K562 (cell line): ENCODE measurements around the gene SLAMF9. TPM values are rescaled to one million over a fixed set of nuclear protein-coding genes. Genes with fewer than 3 reads are reported as not detected.

Source experiments
- DIDO1 ChIP-seq: fragments of 450-650 bp; IDR thresholded peaks from 2 replicates; pipeline ENCODE4 v1.6.1; 2016; ENCODE audit warnings: low read depth, missing biosample characterization, missing genetic modification characterization
- ILF3 ChIP-seq: fragments of 450-650 bp; IDR thresholded peaks from 2 replicates; pipeline ENCODE4 v1.6.1; 2018; ENCODE audit warnings: antibody characterized with exemption, mild to moderate bottlenecking, moderate library complexity, borderline replicate concordance
- MBD2 ChIP-seq: sonication (generic); IDR thresholded peaks from 2 replicates; pipeline ENCODE4 v1.6.1; 2016; ENCODE audit warnings: low read depth, borderline replicate concordance
- MCM7 ChIP-seq, 2 experiments: fragments of 450-650 bp; IDR thresholded peaks; 2 replicates each; pipeline ENCODE4 v1.6.1; 2016 to 2018
- MYC ChIP-seq, 2 experiments: fragments of 250-450 bp in 1 of 2; sonication (Bioruptor Pico) in 1 of 2; IDR thresholded peaks; 2 replicates each; pipeline versions ENCODE4 v1.5.1 to v1.6.1; 2012 to 2021; ENCODE audit warnings: low read depth in 2 of 2, borderline replicate concordance in 1 of 2, improper control_type of control experiment in 1 of 2, low read length in 1 of 2, mild to moderate bottlenecking in 1 of 2, moderate library complexity in 1 of 2
- NFRKB ChIP-seq: fragments of 450-650 bp; IDR thresholded peaks from 2 replicates; pipeline ENCODE4 v1.6.1; 2016; ENCODE audit warnings: low read depth
- POU5F1 ChIP-seq: fragments of 150-350 bp; IDR thresholded peaks from 2 replicates; pipeline ENCODE4 v1.6.1; 2014; ENCODE audit warnings: borderline replicate concordance, low read length, low read depth, mild to moderate bottlenecking; ENCODE audit not compliant: partially characterized antibody
- RBM14 ChIP-seq: fragments of 200-400 bp; formaldehyde crosslinking; IDR thresholded peaks from 2 replicates; pipeline ENCODE4 v1.6.1; 2018; ENCODE audit warnings: low read depth, mild to moderate bottlenecking, low read length, moderate library complexity, borderline replicate concordance; ENCODE audit not compliant: insufficient read depth
- TCF7 ChIP-seq: sonication (generic); IDR thresholded peaks from 2 replicates; pipeline ENCODE4 v1.6.1; 2016; ENCODE audit warnings: antibody characterized with exemption, borderline replicate concordance
- TEAD1 ChIP-seq, 2 experiments: fragments of 450-650 bp in 1 of 2; sonication (generic) in 1 of 2; formaldehyde crosslinking; IDR thresholded peaks; 2 replicates each; pipeline versions ENCODE4 v1.4.0 to v1.8.0; 2020 to 2022; ENCODE audit warnings: mild to moderate bottlenecking in 2 of 2, missing genetic modification reagents in 1 of 2
- ZFX ChIP-seq: sonication (generic); formaldehyde crosslinking; IDR thresholded peaks from 2 replicates; pipeline ENCODE4 v1.8.0; 2022; ENCODE audit warnings: mild to moderate bottlenecking, missing genetic modification reagents, moderate library complexity
- polyA plus RNA-seq, 8 experiments: library from polyadenylated mRNA; depleted of rRNA in 4 of 8; stranded (reverse) in 5 of 8; unstranded in 3 of 8; fragments of >200 nt; fragmentation: Nextera tagmentation in 2 of 8; fragmentation: Illumina TruSeq in 1 of 8; extraction: Ambion mirVana in 2 of 8; extraction: Trizol in 1 of 8; gene quantifications; 2 replicates each; pipeline versions ENCODE4 v1.2.1 to v1.2.3, GENCODE V29; 2011 to 2014; ENCODE audit warnings: inconsistent platforms in 1 of 8, missing spikeins in 1 of 8
- total RNA-seq, 7 experiments: library from RNA; depleted of rRNA in 6 of 7; stranded (reverse); fragments of >200 nt in 6 of 7; fragmentation: Illumina TruSeq in 2 of 7; extraction: Trizol in 2 of 7; gene quantifications; 2 replicates each; pipeline versions ENCODE4 v1.2.1 to v1.2.3, GENCODE V29; 2011 to 2021; ENCODE audit warnings: low replicate concordance in 1 of 7
- TF ChIP-seq, protein P1 (sequence below), 2 experiments: IDR thresholded peaks; 2 replicates each; pipeline ENCODE4 v1.6.1; 2011; ENCODE audit warnings: borderline replicate concordance in 1 of 2, control low read depth in 1 of 2, low read depth in 1 of 2, low read length in 1 of 2, mild to moderate bottlenecking in 1 of 2, mixed read lengths in 1 of 2, moderate library complexity in 1 of 2; ENCODE audit not compliant: insufficient read depth in 1 of 2, insufficient read length in 1 of 2, poor library complexity in 1 of 2, severe bottlenecking in 1 of 2; ENCODE audit errors: extremely low read depth in 1 of 2
- TF ChIP-seq, protein P2 (sequence below), 2 experiments: fragments of 450-650 bp in 1 of 2; sonication (generic) in 1 of 2; formaldehyde crosslinking in 1 of 2; IDR thresholded peaks; 2 replicates each; pipeline versions ENCODE4 v1.7.1 to v1.9.0; 2016 to 2022; ENCODE audit warnings: inconsistent platforms in 1 of 2, mild to moderate bottlenecking in 1 of 2, missing genetic modification reagents in 1 of 2
- TF ChIP-seq, protein P3 (sequence below): sonication (generic); formaldehyde crosslinking; IDR thresholded peaks from 2 replicates; pipeline ENCODE4 v1.5.0; 2020; ENCODE audit warnings: missing genetic modification reagents

The SLAMF9 gene
- total and polyA plus RNA-seq, 9 of the 15 experiments (the other 6 are each of a cell fraction or from before 2014, with no cell fraction given), result 0.13 to 0.21 TPM; not detected in 7

DNA sequence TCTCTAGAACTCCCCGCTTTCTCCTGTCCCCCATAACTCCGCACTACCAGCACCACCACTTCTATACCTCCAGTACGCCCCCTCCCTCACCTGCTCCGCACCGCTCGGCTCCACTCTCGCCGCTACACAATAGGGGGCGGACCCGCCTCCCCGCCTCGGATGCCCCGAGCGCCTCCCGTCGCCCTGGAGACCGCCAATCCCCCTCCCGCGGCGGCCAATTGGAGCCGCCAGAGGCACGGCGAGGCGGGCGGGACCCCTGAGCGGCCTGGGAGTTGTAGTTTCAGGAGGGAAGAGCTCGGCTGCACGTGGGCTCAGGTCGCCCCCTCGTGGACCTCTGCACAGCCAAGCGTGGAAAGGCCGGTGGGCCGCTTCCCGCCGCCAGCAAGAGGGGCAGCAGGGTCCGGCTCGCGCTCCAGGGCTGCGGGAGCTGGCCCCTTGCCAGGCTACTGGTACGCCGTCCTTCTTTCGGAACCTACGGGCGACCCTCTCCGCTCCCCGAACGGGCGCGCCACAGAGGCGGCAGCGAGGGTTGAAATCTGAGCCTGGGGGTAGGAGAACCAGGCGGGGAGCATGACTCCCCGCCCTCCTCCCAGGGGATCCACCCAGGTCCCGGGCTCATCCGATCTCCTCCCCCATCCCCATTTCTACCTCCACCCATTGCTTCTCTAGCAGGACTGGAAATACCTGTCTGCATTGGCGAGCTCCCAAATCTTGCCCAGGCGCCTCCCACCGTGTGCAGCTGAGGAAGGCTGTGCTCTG lies 8.4 kb downstream of the SLAMF9 start, which contains the start of gene IGSF9 (continued):
- TF ChIP-seq, protein P1, sequence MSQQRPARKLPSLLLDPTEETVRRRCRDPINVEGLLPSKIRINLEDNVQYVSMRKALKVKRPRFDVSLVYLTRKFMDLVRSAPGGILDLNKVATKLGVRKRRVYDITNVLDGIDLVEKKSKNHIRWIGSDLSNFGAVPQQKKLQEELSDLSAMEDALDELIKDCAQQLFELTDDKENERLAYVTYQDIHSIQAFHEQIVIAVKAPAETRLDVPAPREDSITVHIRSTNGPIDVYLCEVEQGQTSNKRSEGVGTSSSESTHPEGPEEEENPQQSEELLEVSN (IDR thresholded peaks at IDR 0.05; ENCODE audit: borderline replicate concordance in 1 of 2, extremely low read depth in 1 of 2, insufficient read depth in 1 of 2, insufficient read length in 1 of 2, low read depth in 1 of 2, low read length in 1 of 2, poor library complexity in 1 of 2, severe bottlenecking in 1 of 2), result peak; percentile 89 to 94
- TF ChIP-seq, protein P2, sequence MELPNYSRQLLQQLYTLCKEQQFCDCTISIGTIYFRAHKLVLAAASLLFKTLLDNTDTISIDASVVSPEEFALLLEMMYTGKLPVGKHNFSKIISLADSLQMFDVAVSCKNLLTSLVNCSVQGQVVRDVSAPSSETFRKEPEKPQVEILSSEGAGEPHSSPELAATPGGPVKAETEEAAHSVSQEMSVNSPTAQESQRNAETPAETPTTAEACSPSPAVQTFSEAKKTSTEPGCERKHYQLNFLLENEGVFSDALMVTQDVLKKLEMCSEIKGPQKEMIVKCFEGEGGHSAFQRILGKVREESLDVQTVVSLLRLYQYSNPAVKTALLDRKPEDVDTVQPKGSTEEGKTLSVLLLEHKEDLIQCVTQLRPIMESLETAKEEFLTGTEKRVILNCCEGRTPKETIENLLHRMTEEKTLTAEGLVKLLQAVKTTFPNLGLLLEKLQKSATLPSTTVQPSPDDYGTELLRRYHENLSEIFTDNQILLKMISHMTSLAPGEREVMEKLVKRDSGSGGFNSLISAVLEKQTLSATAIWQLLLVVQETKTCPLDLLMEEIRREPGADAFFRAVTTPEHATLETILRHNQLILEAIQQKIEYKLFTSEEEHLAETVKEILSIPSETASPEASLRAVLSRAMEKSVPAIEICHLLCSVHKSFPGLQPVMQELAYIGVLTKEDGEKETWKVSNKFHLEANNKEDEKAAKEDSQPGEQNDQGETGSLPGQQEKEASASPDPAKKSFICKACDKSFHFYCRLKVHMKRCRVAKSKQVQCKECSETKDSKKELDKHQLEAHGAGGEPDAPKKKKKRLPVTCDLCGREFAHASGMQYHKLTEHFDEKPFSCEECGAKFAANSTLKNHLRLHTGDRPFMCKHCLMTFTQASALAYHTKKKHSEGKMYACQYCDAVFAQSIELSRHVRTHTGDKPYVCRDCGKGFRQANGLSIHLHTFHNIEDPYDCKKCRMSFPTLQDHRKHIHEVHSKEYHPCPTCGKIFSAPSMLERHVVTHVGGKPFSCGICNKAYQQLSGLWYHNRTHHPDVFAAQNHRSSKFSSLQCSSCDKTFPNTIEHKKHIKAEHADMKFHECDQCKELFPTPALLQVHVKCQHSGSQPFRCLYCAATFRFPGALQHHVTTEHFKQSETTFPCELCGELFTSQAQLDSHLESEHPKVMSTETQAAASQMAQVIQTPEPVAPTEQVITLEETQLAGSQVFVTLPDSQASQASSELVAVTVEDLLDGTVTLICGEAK (IDR thresholded peaks at IDR 0.05), result 0 out of 2 replicates have a peak, but pooled peaks have one; percentile 18
- TF ChIP-seq, protein P2 (CRISPR knock-in tag; IDR thresholded peaks at IDR 0.05), result no peak
- TF ChIP-seq, protein P3, sequence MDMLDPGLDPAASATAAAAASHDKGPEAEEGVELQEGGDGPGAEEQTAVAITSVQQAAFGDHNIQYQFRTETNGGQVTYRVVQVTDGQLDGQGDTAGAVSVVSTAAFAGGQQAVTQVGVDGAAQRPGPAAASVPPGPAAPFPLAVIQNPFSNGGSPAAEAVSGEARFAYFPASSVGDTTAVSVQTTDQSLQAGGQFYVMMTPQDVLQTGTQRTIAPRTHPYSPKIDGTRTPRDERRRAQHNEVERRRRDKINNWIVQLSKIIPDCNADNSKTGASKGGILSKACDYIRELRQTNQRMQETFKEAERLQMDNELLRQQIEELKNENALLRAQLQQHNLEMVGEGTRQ (CRISPR knock-in tag), result peak; percentile 79
- TF ChIP-seq POU5F1 (no peak), DIDO1 (no peak), TCF7 (no peak), ILF3 (no peak), MBD2 (peak; percentile 56; the same call in 1 of the 2 replicates), MCM7 (IDR thresholded peaks at IDR 0.05) (no peak), ZFX (peak; percentile 66), NFRKB (no peak), RBM14 (0 out of 2 replicates have a peak, but pooled peaks have one; percentile 77), MYC (IDR thresholded peaks at IDR 0.05; ENCODE audit: low read depth, low read length) (peak; percentile 98), MYC (CRISPR knock-in tag; IDR thresholded peaks at IDR 0.05; ENCODE audit: borderline replicate concordance, low read depth) (peak; percentile 86; the same call in 1 of the 2 replicates), TEAD1 (CRISPR knock-in tag; IDR thresholded peaks at IDR 0.05) (peak in 1 of 2 experiments; percentile 64; a peak in 1 of 4 replicates)
